HepG2 (cell line): ENCODE results near the gene GHR. TPM values are rescaled to one million over a fixed set of nuclear protein-coding genes. Genes with fewer than 3 reads are reported as not detected.

ENCODE experiments used
- ATAC-seq: fragments of 200-7000 bp; cut with Tn5 transposase; 3 replicates; pipeline ENCODE4 v1.9.1; 2020; ENCODE audit warnings: mild to moderate bottlenecking, moderate library complexity
- BruUV-seq: library from RNA; stranded (reverse); fragments of 400-500 nt; replicated peaks from 2 replicates; lab custom pipeline; 2021; lab: Mats Ljungman, UMichigan
- CTCF ChIA-PET: fragments of 300-600 bp; formaldehyde crosslinking; extraction: SDS; loops from one replicate; lab custom pipeline; 2021; ENCODE audit warnings: low total read pairs, inconsistent platforms, low intra/inter-chr PET ratio; lab: Yijun Ruan, JAX
- POLR2A ChIA-PET: fragments of 350-600 bp; sonication (Branson Sonifier 250); formaldehyde crosslinking; loops from one replicate; lab custom pipeline; 2020; ENCODE audit warnings: antibody characterized with exemption, inconsistent platforms; lab: Yijun Ruan, JAX
- DNase-seq: peaks from one replicate; pipeline ENCODE4 v3.0.0-alpha.2; 2015; ENCODE audit warnings: low spot score
- FAIRE-seq: peaks from 3 replicates; lab custom pipeline; 2011; peaks lifted over from hg19 to GRCh38; lab: Jason Lieb, UNC
- H2AFZ ChIP-seq: one replicate; pipeline ENCODE4 v1.6.1; 2011; ENCODE audit warnings: low read length, inconsistent platforms
- H3K27ac ChIP-seq: fragments of 300-600 bp; 3 replicates; pipeline ENCODE4 v1.8.0; 2011; ENCODE audit warnings: mixed run types, mild to moderate bottlenecking, mixed read lengths, low read length, inconsistent platforms; ENCODE audit not compliant: insufficient read depth; ENCODE audit errors: extremely low read length
- H3K27me3 ChIP-seq, 2 experiments: fragments of 200-600 bp in 1 of 2; 2 replicates in 1 of 2; 3 replicates in 1 of 2; pipeline versions ENCODE4 v1.6.0 to v1.8.0; 2011; ENCODE audit warnings: low read length in 2 of 2, mild to moderate bottlenecking in 2 of 2, moderate library complexity in 2 of 2, inconsistent platforms in 1 of 2; ENCODE audit not compliant: insufficient read depth in 2 of 2, control insufficient read depth in 1 of 2
- H3K36me3 ChIP-seq, 2 experiments: fragments of 200-600 bp in 1 of 2; replicated peaks in 1 of 2; 2 replicates in 1 of 2; 3 replicates in 1 of 2; pipeline versions ENCODE4 v1.5.1 to v1.8.0; 2011; ENCODE audit warnings: low read length in 2 of 2, inconsistent platforms in 1 of 2; ENCODE audit not compliant: insufficient read depth in 2 of 2, control insufficient read depth in 1 of 2
- H3K4me1 ChIP-seq: 2 replicates; pipeline ENCODE4 v1.5.1; 2012; ENCODE audit warnings: low read length, inconsistent platforms; ENCODE audit not compliant: insufficient read depth
- H3K4me2 ChIP-seq: 2 replicates; pipeline ENCODE4 v1.6.0; 2011; ENCODE audit warnings: low read depth, low read length, inconsistent platforms
- H3K4me3 ChIP-seq, 3 experiments: fragments of 200-600 bp in 1 of 3; sonication (generic), shearing (Covaris generic) in 1 of 3; replicated peaks in 1 of 3; 2 replicates each; pipeline ENCODE4 v1.5.1; 2011 to 2016; ENCODE audit warnings: low read length in 3 of 3, inconsistent platforms in 2 of 3, low read depth in 2 of 3, mild to moderate bottlenecking in 2 of 3, control low read depth in 1 of 3, mixed read lengths in 1 of 3; ENCODE audit not compliant: insufficient read depth in 1 of 3
- H3K79me2 ChIP-seq: one replicate; pipeline ENCODE4 v1.6.1; 2011; ENCODE audit warnings: low read length, inconsistent platforms; ENCODE audit not compliant: insufficient read depth
- H3K9ac ChIP-seq: 2 replicates; pipeline ENCODE4 v1.6.0; 2011; ENCODE audit warnings: mild to moderate bottlenecking, low read depth, low read length, inconsistent platforms; ENCODE audit not compliant: insufficient read depth
- H3K9me3 ChIP-seq: 2 replicates; pipeline ENCODE4 v1.5.1; 2012; ENCODE audit warnings: mild to moderate bottlenecking, low read length
- H4K20me1 ChIP-seq: 2 replicates; pipeline ENCODE4 v1.6.0; 2011; ENCODE audit warnings: inconsistent platforms, mild to moderate bottlenecking, low read length, moderate library complexity; ENCODE audit not compliant: insufficient read depth
- CAMTA2 ChIP-seq: sonication (generic); formaldehyde crosslinking; IDR thresholded peaks from 2 replicates; pipeline ENCODE4 v1.4.0; 2020; ENCODE audit warnings: mild to moderate bottlenecking, missing genetic modification reagents, borderline replicate concordance
- FOXA1 ChIP-seq, 2 experiments: fragments of 450-650 bp in 1 of 2; sonication (generic) in 1 of 2; formaldehyde crosslinking in 1 of 2; IDR thresholded peaks; 2 replicates each; pipeline versions ENCODE4 v1.4.0 to v1.6.1; 2016 to 2020; ENCODE audit warnings: missing genetic modification reagents in 1 of 2
- HHEX ChIP-seq: IDR thresholded peaks from 2 replicates; pipeline ENCODE4 v1.6.1; 2016; ENCODE audit warnings: control low read depth
- MTA3 ChIP-seq: sonication (generic); formaldehyde crosslinking; IDR thresholded peaks from 2 replicates; pipeline ENCODE4 v1.4.0; 2020; ENCODE audit warnings: missing genetic modification reagents
- RFXANK ChIP-seq: IDR thresholded peaks from 2 replicates; pipeline ENCODE4 v1.6.1; 2016
- STAG1 ChIP-seq: sonication (generic); formaldehyde crosslinking; IDR thresholded peaks from 2 replicates; pipeline ENCODE4 v1.4.0; 2020; ENCODE audit warnings: missing genetic modification reagents
- ZNF12 ChIP-seq: sonication (generic); formaldehyde crosslinking; IDR thresholded peaks from 2 replicates; pipeline ENCODE4 v1.5.0; 2020; ENCODE audit warnings: missing genetic modification reagents
- ZNF232 ChIP-seq: sonication (generic); formaldehyde crosslinking; IDR thresholded peaks from 2 replicates; pipeline ENCODE4 v1.4.0; 2020; ENCODE audit warnings: missing genetic modification reagents, borderline replicate concordance
- ZNF460 ChIP-seq: sonication (generic); formaldehyde crosslinking; IDR thresholded peaks from 2 replicates; pipeline ENCODE4 v1.5.1; 2020; ENCODE audit warnings: missing genetic modification reagents, mild to moderate bottlenecking, borderline replicate concordance
- ZNF557 ChIP-seq: sonication (generic); formaldehyde crosslinking; IDR thresholded peaks from 2 replicates; pipeline ENCODE4 v1.4.0; 2020; ENCODE audit warnings: missing genetic modification reagents
- ZNF776 ChIP-seq: sonication (generic); formaldehyde crosslinking; IDR thresholded peaks from 2 replicates; pipeline ENCODE4 v1.4.0; 2020; ENCODE audit warnings: mild to moderate bottlenecking, missing genetic modification reagents
- WGBS: methylation state at CpG from one replicate; pipeline ENCODE4 v1.1.6; 2017; ENCODE audit warnings: low lambda C conversion rate; 5-methylcytosine and 5-hydroxymethylcytosine counted together
- in situ Hi-C: cut with HindIII; loops from 2 replicates; pipeline ENCODE4 v1.10.0; 2017; ENCODE audit warnings: low pct_unique_long_range_greater_than_20kb; ENCODE audit not compliant: extremely low pct_ligation_motif_present
- intact Hi-C: fragments of 100-400 bp; cut with micrococcal nuclease; formaldehyde crosslinking; loops from one replicate; pipeline ENCODE4 v1.10.0; 2022; ENCODE audit not compliant: unreplicated experiment
- polyA plus RNA-seq, 8 experiments: library from polyadenylated mRNA; depleted of rRNA in 3 of 8; stranded (reverse) in 7 of 8; unstranded in 1 of 8; fragments of >200 nt; fragmentation: Illumina TruSeq in 4 of 8; extraction: Trizol in 4 of 8; gene quantifications; 2 replicates each; pipeline versions ENCODE4 v1.2.1 to v1.2.3, GENCODE V29; 2011 to 2016; ENCODE audit warnings: low read depth in 4 of 8, missing spikeins in 1 of 8, mixed read lengths in 1 of 8; ENCODE audit not compliant: insufficient read depth in 1 of 8
- total RNA-seq, 5 experiments: library from RNA; depleted of rRNA; stranded (reverse); fragments of >200 nt; fragmentation: Illumina TruSeq; extraction: Trizol; gene quantifications; 2 replicates each; pipeline ENCODE4 v1.2.3, GENCODE V29; 2016; ENCODE audit warnings: low read depth in 1 of 5
- TF ChIP-seq, protein P1 (sequence below): sonication (generic); formaldehyde crosslinking; IDR thresholded peaks from 2 replicates; pipeline ENCODE4 v1.4.0; 2020; ENCODE audit warnings: missing genetic modification reagents

GHR gene
- total and polyA plus RNA-seq, 2 of the 13 experiments (the other 11 are each of a cell fraction or from before 2014, with no cell fraction given) = 0.07 TPM; not detected in 1

DNA sequence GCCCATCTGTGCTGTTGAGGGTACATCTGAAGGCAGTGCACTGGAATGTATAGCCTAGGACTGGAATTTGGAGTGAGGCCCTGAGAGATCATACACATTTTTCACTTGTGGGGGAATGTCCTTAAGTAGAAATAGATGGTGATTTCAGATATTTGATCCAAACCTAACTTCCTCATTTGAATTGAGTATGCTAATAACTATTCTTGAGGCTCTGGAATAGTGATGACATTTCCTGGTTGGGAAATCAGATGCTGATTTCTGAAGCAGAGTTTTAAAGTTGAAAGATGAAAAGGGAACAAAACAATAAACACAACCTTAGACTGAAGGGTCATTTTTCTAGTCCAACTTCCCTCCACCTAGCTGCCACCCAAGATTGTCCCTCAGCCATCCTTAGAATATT is 170.4 kb downstream of the GHR start (continued):
- TF ChIP-seq RFXANK (CRISPR knock-in tag) (no peak), STAG1 (CRISPR knock-in tag) (no peak), HHEX (CRISPR knock-in tag) (no peak), ZNF232 (no peak), MTA3 (CRISPR knock-in tag) (no peak), ZNF557 (CRISPR knock-in tag) (no peak), ZNF776 (CRISPR knock-in tag) (no peak), ZNF12 (no peak), CAMTA2 (no peak), FOXA1 (IDR thresholded peaks at IDR 0.05) (no peak), FOXA1 (CRISPR knock-in tag; IDR thresholded peaks at IDR 0.05) (no peak)
- TF ChIP-seq, protein P1, sequence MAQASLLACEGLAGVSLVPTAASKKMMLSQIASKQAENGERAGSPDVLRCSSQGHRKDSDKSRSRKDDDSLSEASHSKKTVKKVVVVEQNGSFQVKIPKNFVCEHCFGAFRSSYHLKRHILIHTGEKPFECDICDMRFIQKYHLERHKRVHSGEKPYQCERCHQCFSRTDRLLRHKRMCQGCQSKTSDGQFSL = no peak

DNA sequence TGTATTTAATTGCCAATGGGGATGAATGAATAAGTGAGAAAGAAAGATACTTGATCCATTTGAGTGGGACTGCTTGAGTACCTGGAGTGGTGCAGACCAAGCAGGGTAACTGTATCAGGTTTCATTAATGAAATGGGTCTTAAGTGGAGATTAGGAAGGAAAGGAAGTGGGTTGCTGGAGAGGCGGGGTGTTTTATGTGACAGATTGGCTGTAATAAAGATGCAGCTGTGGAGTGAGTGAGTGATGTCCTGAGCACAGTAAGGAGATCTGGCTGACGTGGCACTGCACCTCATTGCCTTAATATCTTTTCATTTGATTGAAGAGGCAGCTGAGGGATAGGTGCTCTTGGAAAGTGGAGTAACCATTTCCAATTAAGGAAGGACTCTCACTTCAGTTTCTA is 172.4 kb downstream of the GHR start:
- WGBS = 2% methylated on average over 2 of the region's 2 CpGs
- H3K4me2 ChIP-seq = no peak overlapping the region
- in situ Hi-C loops (loop anchor here (25.0 kb wide), 1 partner anchor 733 kb away; the partner anchor contains the start of gene OXCT1), intact Hi-C loops (loop anchor here (10.0 kb wide), 1 partner anchor 289 kb away; no protein-coding TSS in a partner anchor)
- no peak for FAIRE-seq
- TF ChIP-seq ZNF460 = no peak
- no peak overlapping the region for H3K4me3 ChIP-seq
- H3K27me3 ChIP-seq = 0 out of 5 replicates have a peak, but pooled peaks cover 0 to 1% of the 10 kb centered on the region in 2 experiments
- no peak for DNase-seq
- no peak for ATAC-seq
- no peaks in the 10 kb centered on the region for H3K36me3 ChIP-seq
- H3K4me1 ChIP-seq = peaks cover 22% of the 10 kb centered on the region
- no peak overlapping the region for H2AFZ ChIP-seq
- H3K9ac ChIP-seq = no peak overlapping the region
- H3K79me2 ChIP-seq = no peaks in the 10 kb centered on the region
- BruUV-seq = no TSS peak
- ChIA-PET POLR2A (no interaction called here), CTCF (no interaction called here)
- H3K9me3 ChIP-seq = no peaks in the 10 kb centered on the region
- H4K20me1 ChIP-seq = no peaks in the 10 kb centered on the region
- no peak overlapping the region for H3K27ac ChIP-seq
